Neural cell (in vitro differentiated cells): ENCODE data around the gene IL18BP. TPM values are rescaled to one million over a fixed set of nuclear protein-coding genes. Genes with fewer than 3 reads are reported as not detected.

Experiments
- H2AFZ ChIP-seq: fragments of 200-600, 300-800 bp; sonication (generic), shearing (Covaris generic); 2 replicates; pipeline ENCODE4 v1.6.0; 2014; ENCODE audit warnings: low read depth, mild to moderate bottlenecking, antibody characterized with exemption, low read length, moderate library complexity
- H3F3A ChIP-seq: fragments of 200-600 bp; shearing (Covaris generic); 2 replicates; pipeline ENCODE4 v1.6.1; 2016; ENCODE audit warnings: mild to moderate bottlenecking, moderate library complexity, mixed read lengths, antibody characterized with exemption, low read length; ENCODE audit not compliant: insufficient read depth, poor library complexity, severe bottlenecking
- H3K27ac ChIP-seq: fragments of 200-600, 300-800 bp; sonication (generic), shearing (Covaris generic); 2 replicates; pipeline ENCODE4 v1.5.1; 2014; ENCODE audit warnings: mild to moderate bottlenecking, low read length, moderate library complexity
- H3K27me3 ChIP-seq: fragments of 300-800, 200-600 bp; sonication (generic), shearing (Covaris generic); 2 replicates; pipeline ENCODE4 v1.6.0; 2014; ENCODE audit warnings: mild to moderate bottlenecking, low read depth, low read length, moderate library complexity; ENCODE audit not compliant: insufficient read depth
- H3K36me3 ChIP-seq: fragments of 300-800, 200-600 bp; sonication (generic), shearing (Covaris generic); 2 replicates; pipeline ENCODE4 v1.5.1; 2014; ENCODE audit warnings: mild to moderate bottlenecking, antibody characterized with exemption, low read length, moderate library complexity; ENCODE audit not compliant: insufficient read depth
- H3K4me2 ChIP-seq: fragments of 300-800, 200-600 bp; sonication (generic), shearing (Covaris generic); 2 replicates; pipeline ENCODE4 v1.6.0; 2014; ENCODE audit warnings: mild to moderate bottlenecking, low read length
- H3K4me3 ChIP-seq: fragments of 300-800, 200-600 bp; sonication (generic), shearing (Covaris generic); 2 replicates; pipeline ENCODE4 v1.5.1; 2014; ENCODE audit warnings: mild to moderate bottlenecking, low read length, moderate library complexity
- H3K79me2 ChIP-seq: fragments of 200-600 bp; shearing (Covaris generic); replicated peaks from 2 replicates; pipeline ENCODE4 v1.6.0; 2014; ENCODE audit warnings: mild to moderate bottlenecking, low read length, moderate library complexity; ENCODE audit not compliant: insufficient read depth
- H3K9ac ChIP-seq: fragments of 300-800, 200-600 bp; sonication (generic), shearing (Covaris generic); 2 replicates; pipeline ENCODE4 v1.6.1; 2016; ENCODE audit warnings: mild to moderate bottlenecking, low read length, mixed read lengths
- H3K9me2 ChIP-seq: fragments of 200-600 bp; shearing (Covaris generic); 2 replicates; pipeline ENCODE4 v1.6.1; 2016; ENCODE audit warnings: mild to moderate bottlenecking, low read length, mixed read lengths; ENCODE audit not compliant: insufficient read depth
- H3K9me3 ChIP-seq: fragments of 200-600, 300-800 bp; sonication (generic), shearing (Covaris generic); 2 replicates; pipeline ENCODE4 v1.6.1; 2016; ENCODE audit warnings: mild to moderate bottlenecking, mixed run types, low read length, moderate library complexity, mixed read lengths
- H4K20me1 ChIP-seq: fragments of 200-600 bp; shearing (Covaris generic); 2 replicates; pipeline ENCODE4 v1.6.1; 2016; ENCODE audit warnings: mild to moderate bottlenecking, mixed run types; ENCODE audit not compliant: insufficient read depth
- CTCF ChIP-seq: fragments of 450-650 bp; IDR thresholded peaks from 2 replicates; pipeline ENCODE4 v1.5.1; 2014; ENCODE audit warnings: antibody characterized with exemption, mild to moderate bottlenecking, moderate library complexity; ENCODE audit not compliant: poor library complexity, severe bottlenecking
- EP300 ChIP-seq: fragments of 450-650 bp; conservative IDR thresholded peaks from 2 replicates; pipeline ENCODE4 v1.6.1; 2014; ENCODE audit warnings: antibody characterized with exemption, mild to moderate bottlenecking, moderate library complexity; ENCODE audit not compliant: poor library complexity, severe bottlenecking
- EZH2 ChIP-seq: fragments of 200-600, 300-800 bp; shearing (Covaris generic), sonication (generic); IDR thresholded peaks from 2 replicates; pipeline ENCODE4 v1.6.1; 2014; ENCODE audit warnings: antibody characterized with exemption, low read length, borderline replicate concordance, mild to moderate bottlenecking; ENCODE audit not compliant: insufficient read depth, poor library complexity, severe bottlenecking
- MXI1 ChIP-seq: fragments of 450-650 bp; conservative IDR thresholded peaks from 2 replicates; pipeline ENCODE4 v1.6.1; 2014; ENCODE audit warnings: antibody characterized with exemption, mild to moderate bottlenecking; ENCODE audit not compliant: poor library complexity, severe bottlenecking
- POLR2AphosphoS5 ChIP-seq: IDR thresholded peaks from 2 replicates; pipeline ENCODE4 v1.6.1; 2012
- RAD21 ChIP-seq: fragments of 450-650 bp; conservative IDR thresholded peaks from 2 replicates; pipeline ENCODE4 v1.6.1; 2014; ENCODE audit warnings: antibody characterized with exemption, mild to moderate bottlenecking, moderate library complexity
- REST ChIP-seq: IDR thresholded peaks from 2 replicates; pipeline ENCODE4 v1.6.1; 2012; ENCODE audit warnings: borderline replicate concordance
- SMC3 ChIP-seq: fragments of 450-650 bp; conservative IDR thresholded peaks from 2 replicates; pipeline ENCODE4 v1.6.1; 2014; ENCODE audit warnings: antibody characterized with exemption, mild to moderate bottlenecking, moderate library complexity; ENCODE audit not compliant: poor library complexity
- TAF1 ChIP-seq: IDR thresholded peaks from 2 replicates; pipeline ENCODE4 v1.6.1; 2012; ENCODE audit warnings: low read depth
- polyA plus RNA-seq: library from polyadenylated mRNA; depleted of rRNA; stranded (reverse); fragments of >200 nt; gene quantifications from 2 replicates; pipeline ENCODE4 v1.2.3, GENCODE V29; 2014

Gene IL18BP
- polyA plus RNA-seq, 1 donor from 2014 or later, result 3.1 TPM

- peaks cover 3% of the 10 kb centered on the region for H4K20me1 ChIP-seq
- H3K9me3 ChIP-seq, result no peaks in the 10 kb centered on the region
- no peaks in the 10 kb centered on the region for H3K9me2 ChIP-seq
- no peaks in the 10 kb centered on the region for H3K27me3 ChIP-seq
- no peak overlapping the region for H3K27ac ChIP-seq
- H3K9ac ChIP-seq, result no peak overlapping the region
- H3K36me3 ChIP-seq, result peaks cover 7% of the 10 kb centered on the region
- no peaks in the 10 kb centered on the region for H3K79me2 ChIP-seq
- no peak overlapping the region for H3K4me3 ChIP-seq
- H3K4me2 ChIP-seq, result no peak overlapping the region
- H3F3A ChIP-seq, result no peaks in the 10 kb centered on the region
- TF ChIP-seq POLR2AphosphoS5, result no peak
- no peak for TF ChIP-seq MXI1
- no peak for TF ChIP-seq SMC3
- no peak for TF ChIP-seq CTCF
- TF ChIP-seq REST, result no peak
- TF ChIP-seq EZH2, result no peak
- TF ChIP-seq RAD21, result no peak
- no peak for TF ChIP-seq EP300
- no peak for TF ChIP-seq TAF1
- no peak overlapping the region for H2AFZ ChIP-seq
Measured at GRCh38 chr11:72007089-72007476, 8.4 kb downstream of the IL18BP start.

- TF ChIP-seq POLR2AphosphoS5, result no peak
- TF ChIP-seq CTCF, result no peak
- TF ChIP-seq TAF1, result no peak
- TF ChIP-seq REST, result no peak
- no peak for TF ChIP-seq RAD21
- TF ChIP-seq MXI1, result no peak
- no peak for TF ChIP-seq SMC3
- TF ChIP-seq EZH2, result no peak
- no peak for TF ChIP-seq EP300
- no peaks in the 10 kb centered on the region for H3K9me3 ChIP-seq
- no peak overlapping the region for H3K9ac ChIP-seq
- peaks cover 3% of the 10 kb centered on the region for H4K20me1 ChIP-seq
- no peak overlapping the region for H3K27ac ChIP-seq
- no peaks in the 10 kb centered on the region for H3K9me2 ChIP-seq
- no peaks in the 10 kb centered on the region for H3K27me3 ChIP-seq
- no peak overlapping the region for H2AFZ ChIP-seq
- no peaks in the 10 kb centered on the region for H3F3A ChIP-seq
- no peaks in the 10 kb centered on the region for H3K79me2 ChIP-seq
- H3K4me2 ChIP-seq, result no peak overlapping the region
- no peak overlapping the region for H3K4me3 ChIP-seq
- H3K36me3 ChIP-seq, result peaks cover 7% of the 10 kb centered on the region
Measured at GRCh38 chr11:72007587-72007986, 8.9 kb downstream of the IL18BP start.
